Measurements from ENCODE around the gene GPR153. TPM values are rescaled to one million over a fixed set of nuclear protein-coding genes. Genes with fewer than 3 reads are reported as not detected.

The GPR153 gene
- polyA plus RNA-seq, 1 of the 3 experiments (the other 2 are of a cell fraction), result 6.6 TPM

- TF ChIP-seq MXI1 (IDR thresholded peaks at IDR 0.05; ENCODE audit: low read depth, low read length) (no peak), PBX3 (IDR thresholded peaks at IDR 0.05) (no peak), GATA2 (CRISPR knock-in tag; IDR thresholded peaks at IDR 0.05) (no peak), CTCF (IDR thresholded peaks at IDR 0.05) (no peak), TEAD4 (IDR thresholded peaks at IDR 0.05; ENCODE audit: borderline replicate concordance, insufficient read depth) (no peak), SMC3 (IDR thresholded peaks at IDR 0.05; ENCODE audit: low read depth, low read length) (no peak)
These were observed 13.2 kb downstream of the GPR153 start (continued) for GRCh38 chr1:6247651-6248050.

- Histone ChIP-seq H2AFZ (ENCODE audit: low read depth) (no peak overlapping the region), H3K27me3 (ENCODE audit: insufficient read depth) (no peaks in the 10 kb centered on the region), H3K79me2 (ENCODE audit: insufficient read depth) (no peaks in the 10 kb centered on the region), H3K36me3 (replicated peaks in 1 of 2; ENCODE audit: control insufficient read depth in 1 of 2, insufficient read depth in 2 of 2, low read length in 1 of 2) (no peaks in the 10 kb centered on the region), H3K4me3 (ENCODE audit: low read depth in 2 of 2, low read length in 1 of 2) (peak overlapping the region; percentile 44 to 56; a peak in 2 of 4 replicates), H4K20me1 (ENCODE audit: insufficient read depth) (peaks cover 3% of the 10 kb centered on the region; the same call in 1 of the 2 replicates), H3K27ac (ENCODE audit: low read depth in 2 of 2, low read length in 1 of 2) (peak overlapping the region in 1 of 2 experiments; percentile 74; a peak in 2 of 4 replicates), H3F3A (replicated peaks; ENCODE audit: insufficient read depth) (no peaks in the 10 kb centered on the region), H3K9me2 (no peaks in the 10 kb centered on the region), H3K9ac (no peak overlapping the region), H3K4me2 (peak overlapping the region; percentile 65; the same call in 1 of the 2 replicates), H3K4me1 (ENCODE audit: control insufficient read depth in 1 of 2, insufficient read depth in 2 of 2, low read depth in 1 of 2, low read length in 1 of 2) (no peaks in the 10 kb centered on the region; a peak in 1 of 4 replicates), H3K9me3 (no peaks in the 10 kb centered on the region)
- DNase-seq, result peak; percentile 97
- ChIA-PET POLR2A (interaction anchor here (0.7 to 1.8 kb wide), 9 partner anchors 11 to 183 kb away, joined by 3 to 4 read pairs (median 3); partner anchors contain the start of gene ICMT), CTCF (interaction anchor here (0.6 to 9.5 kb wide), 91 partner anchors 10 to 355 kb away, joined by 3 to 318 read pairs (median 5); partner anchors contain the start of genes ACOT7, CHD5, GPR153 and HES2)
- 13% methylated on average over 11 of the region's 30 CpGs for WGBS (ENCODE audit: low lambda C conversion rate)
- TF ChIP-seq NRF1 (IDR thresholded peaks at IDR 0.05; ENCODE audit: low read depth, low read length) (no peak), ELF1 (IDR thresholded peaks at IDR 0.05) (no peak), RFX5 (IDR thresholded peaks at IDR 0.05; ENCODE audit: low read length) (0 out of 2 replicates have a peak, but pooled peaks have one; percentile 34), MXI1 (IDR thresholded peaks at IDR 0.05; ENCODE audit: low read depth, low read length) (0 out of 2 replicates have a peak, but pooled peaks have one; percentile 16), CTCF (IDR thresholded peaks at IDR 0.05) (peak; percentile 75), REST (IDR thresholded peaks at IDR 0.05; ENCODE audit: low read depth, low read length) (peak; percentile 56; the same call in 1 of the 2 replicates), RAD21 (IDR thresholded peaks at IDR 0.05; ENCODE audit: low read length) (peak; percentile 94), SMC3 (IDR thresholded peaks at IDR 0.05; ENCODE audit: low read depth, low read length) (peak; percentile 93), FOSL2 (IDR thresholded peaks at IDR 0.05; ENCODE audit: borderline replicate concordance, low read depth) (no peak)
These were observed 14.1 kb downstream of the GPR153 start for GRCh38 chr1:6246497-6247467.

Data from SK-N-SH (cell line).